CD8-positive, alpha-beta memory T cell (primary cell): ENCODE measurements around the gene NEXMIF. TPM values are rescaled to one million over a fixed set of nuclear protein-coding genes. Genes with fewer than 3 reads are reported as not detected.
"Not testable (repeated sequence)": the region's sequence is repeated elsewhere in the genome, so short reads cannot be mapped to it uniquely, and the experiment has no call there.

Experiments
- CTCF ChIA-PET: fragments of 350-600 bp; sonication (Branson Sonifier 250); formaldehyde crosslinking; loops from one replicate; lab custom pipeline; 2021; ENCODE audit warnings: antibody characterized with exemption; lab: Charles Lee
- POLR2A ChIA-PET: fragments of 350-600 bp; sonication (Branson Sonifier 250); formaldehyde crosslinking; loops from one replicate; lab custom pipeline; 2021; ENCODE audit warnings: antibody characterized with exemption; lab: Charles Lee
- DNase-seq, 5 donors: peaks; one replicate each; pipeline versions ENCODE4 v3.0.0 to v3.0.0-alpha.2; 2020 to 2022; ENCODE audit warnings: mixed read lengths in 1 of 5
- H3K27ac ChIP-seq: one replicate; pipeline ENCODE4 v1.7.0; 2013; ENCODE audit warnings: low read depth, mild to moderate bottlenecking, low read length, moderate library complexity
- H3K27me3 ChIP-seq: 2 replicates; pipeline ENCODE4 v1.7.0; 2013; ENCODE audit warnings: low read length, mild to moderate bottlenecking; ENCODE audit not compliant: insufficient read depth, poor library complexity, severe bottlenecking
- H3K36me3 ChIP-seq: 2 replicates; pipeline ENCODE4 v1.7.0; 2013; ENCODE audit warnings: mild to moderate bottlenecking, low read length, moderate library complexity; ENCODE audit not compliant: insufficient read depth
- H3K4me1 ChIP-seq: 2 replicates; pipeline ENCODE4 v1.7.0; 2013; ENCODE audit warnings: mild to moderate bottlenecking, low read length, moderate library complexity; ENCODE audit not compliant: insufficient read depth
- H3K4me3 ChIP-seq: 2 replicates; pipeline ENCODE4 v1.7.0; 2013; ENCODE audit warnings: mild to moderate bottlenecking, low read length
- H3K9me3 ChIP-seq: 2 replicates; pipeline ENCODE4 v1.7.0; 2013; ENCODE audit warnings: mild to moderate bottlenecking, low read length
- H3K27ac Mint-ChIP-seq, 8 donors: one replicate each; pipeline ENCODE4 v1.8.0; 2020 to 2021; ENCODE audit warnings: mixed read lengths in 8 of 8, mild to moderate bottlenecking in 6 of 8, inconsistent platforms in 3 of 8, moderate library complexity in 3 of 8
- H3K27me3 Mint-ChIP-seq, 2 donors: one replicate each; pipeline ENCODE4 v1.8.0; 2020 to 2021; ENCODE audit warnings: mixed read lengths in 2 of 2, mild to moderate bottlenecking in 1 of 2, moderate library complexity in 1 of 2
- H3K36me3 Mint-ChIP-seq, 3 donors: one replicate each; pipeline ENCODE4 v1.8.0; 2020 to 2021; ENCODE audit warnings: mixed read lengths in 3 of 3, inconsistent platforms in 1 of 3, mild to moderate bottlenecking in 1 of 3
- H3K4me1 Mint-ChIP-seq, 3 donors: one replicate each; pipeline ENCODE4 v1.8.0; 2020 to 2021; ENCODE audit warnings: mixed read lengths in 3 of 3, inconsistent platforms in 1 of 3, mild to moderate bottlenecking in 1 of 3
- H3K4me3 Mint-ChIP-seq, 7 donors: one replicate each; pipeline ENCODE4 v1.8.0; 2020 to 2021; ENCODE audit warnings: mixed read lengths in 7 of 7, mild to moderate bottlenecking in 6 of 7, moderate library complexity in 4 of 7, inconsistent platforms in 2 of 7
- H3K9me3 Mint-ChIP-seq, 5 donors: one replicate each; pipeline ENCODE4 v1.8.0; 2020 to 2022; ENCODE audit warnings: mixed read lengths in 5 of 5, mild to moderate bottlenecking in 3 of 5, moderate library complexity in 2 of 5, inconsistent platforms in 1 of 5
- polyA plus RNA-seq: library from polyadenylated mRNA; unstranded; fragments of 300-500 nt; fragmentation: Illumina TruSeq; gene quantifications from one replicate; pipeline ENCODE4 v1.2.3, GENCODE V29; 2021
- total RNA-seq, 2 experiments: library from RNA; stranded (reverse); gene quantifications; one replicate each; pipeline ENCODE4 v1.2.3, GENCODE V29; 2021

The NEXMIF gene
- total and polyA plus RNA-seq, 3 experiments from 2014 or later = 0.02 TPM; not detected in 2

DNA sequence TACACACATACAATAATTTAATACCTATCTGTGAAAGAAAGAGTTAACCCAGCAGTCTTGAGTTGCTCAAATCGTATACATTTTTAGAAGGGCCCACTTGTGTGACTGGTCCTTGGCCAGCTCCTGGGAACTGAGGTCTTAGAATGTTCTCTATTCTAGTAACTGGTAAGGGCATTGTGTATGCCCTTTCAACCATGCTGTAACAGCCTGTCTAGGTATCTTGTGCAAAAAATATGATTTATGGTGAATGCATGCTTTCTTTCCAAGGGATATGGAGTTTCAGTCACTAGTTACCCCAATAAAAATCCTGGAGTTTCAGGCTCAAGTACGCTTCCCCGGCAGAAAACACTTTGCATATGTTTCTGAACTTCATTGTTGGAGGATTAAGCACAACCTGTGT is 140.6 kb downstream of the NEXMIF start:
- Histone ChIP-seq H3K36me3 (no peaks in the 10 kb centered on the region), H3K4me1 (no peaks in the 10 kb centered on the region), H3K27ac (no peak overlapping the region), H3K4me3 (no peak overlapping the region), H3K9me3 (no peaks in the 10 kb centered on the region), H3K27me3 (no peaks in the 10 kb centered on the region)
- no peak overlapping the region for H3K4me3 Mint-ChIP-seq
- POLR2A ChIA-PET = no interaction called here
- DNase-seq = no peak
- H3K27ac Mint-ChIP-seq = no peak overlapping the region
- H3K9me3 Mint-ChIP-seq = no peaks in the 10 kb centered on the region
- no peaks in the 10 kb centered on the region for H3K27me3 Mint-ChIP-seq
- CTCF ChIA-PET = no interaction called here
- H3K36me3 Mint-ChIP-seq = no peaks in the 10 kb centered on the region
- H3K4me1 Mint-ChIP-seq = no peaks in the 10 kb centered on the region

DNA sequence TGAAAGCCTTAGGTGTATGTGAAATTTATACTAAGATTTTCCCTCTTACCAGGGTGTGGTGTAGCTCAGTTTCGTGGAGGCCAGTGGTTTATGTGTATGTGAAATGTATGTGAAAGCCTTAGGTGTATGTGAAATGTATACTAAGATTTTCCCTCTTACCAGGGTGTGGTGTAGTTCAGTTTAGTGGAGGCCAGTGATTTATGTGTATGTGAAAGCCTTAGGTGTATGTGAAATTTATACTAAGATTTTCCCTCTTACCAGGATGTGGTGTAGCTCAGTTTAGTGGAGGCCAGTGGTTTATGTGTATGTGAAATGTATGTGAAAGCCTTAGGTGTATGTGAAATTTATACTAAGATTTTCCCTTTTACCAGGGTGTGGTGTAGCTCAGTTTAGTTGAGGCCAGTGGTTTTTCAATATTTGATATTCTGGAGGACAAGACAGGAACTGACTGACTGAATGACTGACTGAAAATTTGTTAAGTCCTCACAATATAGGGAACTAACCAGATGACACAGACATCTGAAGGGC is 143.7 kb downstream of the NEXMIF start:
- ChIA-PET CTCF (no interaction called here), POLR2A (no interaction called here)
- no peaks in the 10 kb centered on the region for H3K4me1 Mint-ChIP-seq
- no peak overlapping the region for H3K4me3 Mint-ChIP-seq
- Histone ChIP-seq H3K27me3 (no peaks in the 10 kb centered on the region), H3K4me1 (no peaks in the 10 kb centered on the region), H3K4me3 (no peak overlapping the region), H3K36me3 (no peaks in the 10 kb centered on the region), H3K27ac (no peak overlapping the region), H3K9me3 (no peaks in the 10 kb centered on the region)
- H3K36me3 Mint-ChIP-seq = no peaks in the 10 kb centered on the region
- H3K27me3 Mint-ChIP-seq = no peaks in the 10 kb centered on the region
- DNase-seq = no peak
- no peaks in the 10 kb centered on the region for H3K9me3 Mint-ChIP-seq
- H3K27ac Mint-ChIP-seq = no peak overlapping the region

DNA sequence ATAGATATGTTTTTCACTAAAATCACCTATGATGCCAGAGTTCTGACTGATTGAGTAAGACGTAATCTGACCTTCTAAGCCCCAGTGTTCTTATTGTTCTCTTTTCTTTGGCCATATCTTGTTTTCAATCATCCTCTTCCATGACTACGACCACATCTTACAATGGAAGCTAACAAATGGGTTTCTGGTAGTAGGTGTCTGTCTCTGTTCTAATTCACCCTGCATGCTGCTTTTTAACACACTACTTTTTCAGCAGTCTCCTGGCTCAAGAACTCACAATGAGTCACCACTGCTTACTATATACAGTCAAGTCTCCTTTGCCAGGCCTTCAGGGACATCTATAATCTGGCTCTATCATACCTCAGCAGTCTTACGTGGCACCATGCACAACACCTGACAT is 146.1 kb downstream of the NEXMIF start:
- CTCF ChIA-PET = no interaction called here
- no peak overlapping the region for H3K27ac ChIP-seq

DNA sequence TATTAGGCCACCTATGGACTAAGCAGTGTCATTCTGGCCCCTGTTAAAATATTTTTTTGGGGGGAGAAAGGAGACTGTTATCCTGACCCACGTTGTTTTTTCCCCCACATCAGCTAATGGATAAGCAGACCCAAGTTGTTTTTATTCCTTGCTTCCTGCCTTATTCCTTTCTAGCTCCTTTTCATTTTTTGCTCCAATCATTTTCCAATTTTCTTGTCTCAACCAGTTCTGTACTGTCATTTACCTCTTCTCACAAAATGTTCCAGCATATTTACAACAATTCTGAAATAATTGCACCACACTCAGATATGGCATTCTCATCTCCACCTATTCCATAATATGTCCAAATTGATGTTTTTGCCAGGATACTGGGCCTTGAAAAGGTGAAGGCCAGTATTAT is 150.3 kb downstream of the NEXMIF start:
- no peaks in the 10 kb centered on the region for H3K4me1 Mint-ChIP-seq
- H3K27ac ChIP-seq = no peak overlapping the region
- H3K27me3 ChIP-seq = no peaks in the 10 kb centered on the region
- no peak overlapping the region for H3K4me3 Mint-ChIP-seq
- no peak overlapping the region for H3K4me3 ChIP-seq
- H3K9me3 Mint-ChIP-seq = no peaks in the 10 kb centered on the region
- no peak for DNase-seq
- POLR2A ChIA-PET = no interaction called here
- no peaks in the 10 kb centered on the region for H3K36me3 ChIP-seq
- no peaks in the 10 kb centered on the region for H3K9me3 ChIP-seq
- H3K27me3 Mint-ChIP-seq = no peaks in the 10 kb centered on the region
- H3K4me1 ChIP-seq = no peaks in the 10 kb centered on the region
- CTCF ChIA-PET = no interaction called here
- H3K36me3 Mint-ChIP-seq = no peaks in the 10 kb centered on the region
- no peak overlapping the region for H3K27ac Mint-ChIP-seq

More for the DNA sequence above, 146.1 kb downstream of the NEXMIF start:
- Histone ChIP-seq H3K27me3 (no peaks in the 10 kb centered on the region), H3K4me1 (no peaks in the 10 kb centered on the region), H3K9me3 (no peaks in the 10 kb centered on the region), H3K4me3 (no peak overlapping the region), H3K36me3 (no peaks in the 10 kb centered on the region)
- no peak for DNase-seq
- no peaks in the 10 kb centered on the region for H3K36me3 Mint-ChIP-seq
- H3K27me3 Mint-ChIP-seq = no peaks in the 10 kb centered on the region
- no peak overlapping the region for H3K27ac Mint-ChIP-seq
- H3K9me3 Mint-ChIP-seq = no peaks in the 10 kb centered on the region
- H3K4me3 Mint-ChIP-seq = no peak overlapping the region
- POLR2A ChIA-PET = no interaction called here
- no peaks in the 10 kb centered on the region for H3K4me1 Mint-ChIP-seq

DNA sequence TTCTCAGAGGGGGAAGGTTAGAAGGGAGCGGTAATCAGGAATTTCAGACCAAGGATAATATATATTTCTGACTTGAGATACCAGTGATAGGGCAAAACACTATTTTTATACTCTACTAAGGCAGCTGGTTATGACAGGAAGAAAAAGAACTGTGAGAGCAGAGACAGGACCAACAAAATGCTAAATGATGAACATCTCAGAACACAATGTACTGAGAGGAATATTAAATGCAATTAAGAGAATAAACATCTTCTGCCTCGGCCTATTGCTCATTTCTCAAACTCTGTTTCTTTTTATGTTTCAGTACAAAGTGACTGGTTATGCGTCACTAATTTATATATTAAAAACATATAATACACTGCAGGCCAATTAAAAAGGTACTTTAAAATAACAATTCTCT is 188.8 kb downstream of the NEXMIF start:
- Histone ChIP-seq H3K36me3 (no peaks in the 10 kb centered on the region), H3K4me3 (no peak overlapping the region), H3K27ac (no peak overlapping the region), H3K27me3 (no peaks in the 10 kb centered on the region), H3K9me3 (no peaks in the 10 kb centered on the region), H3K4me1 (no peaks in the 10 kb centered on the region)
- DNase-seq = no peak
- Mint-ChIP-seq H3K9me3 (no peaks in the 10 kb centered on the region), H3K4me3 (no peak overlapping the region), H3K4me1 (no peaks in the 10 kb centered on the region), H3K36me3 (no peaks in the 10 kb centered on the region), H3K27me3 (peaks cover 0 to 8% of the 10 kb centered on the region in 2 donors), H3K27ac (no peak overlapping the region)
- POLR2A ChIA-PET = no interaction called here
- CTCF ChIA-PET = no interaction called here

DNA sequence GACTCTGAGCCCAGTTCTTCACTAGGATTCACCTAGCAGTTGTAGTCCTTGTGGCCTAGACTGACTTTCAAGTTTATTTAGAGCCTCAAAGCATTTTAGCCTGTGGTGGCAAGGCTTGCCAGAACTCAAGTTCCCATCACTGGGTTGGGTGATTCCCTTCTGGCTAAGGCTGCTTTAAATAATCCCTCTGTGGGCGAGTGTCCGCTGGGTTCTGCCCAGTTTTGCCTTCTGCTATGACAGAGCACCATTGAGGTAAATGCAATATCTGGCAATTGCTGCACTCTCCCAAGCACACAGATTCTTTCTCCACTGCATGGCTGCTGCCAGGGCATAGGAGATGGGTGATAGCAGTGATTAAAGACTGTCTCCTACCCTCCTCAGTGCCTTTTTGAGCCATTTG is 220.0 kb downstream of the NEXMIF start:
- ChIA-PET CTCF (no interaction called here), POLR2A (no interaction called here)
- Histone ChIP-seq H3K4me3 (no peak overlapping the region), H3K4me1 (no peaks in the 10 kb centered on the region), H3K27me3 (no peaks in the 10 kb centered on the region), H3K36me3 (no peaks in the 10 kb centered on the region), H3K27ac (no peak overlapping the region), H3K9me3 (no peaks in the 10 kb centered on the region)
- peaks cover 18 to 22% of the 10 kb centered on the region in 2 donors for H3K27me3 Mint-ChIP-seq
- H3K4me3 Mint-ChIP-seq = no peak overlapping the region
- no peaks in the 10 kb centered on the region for H3K36me3 Mint-ChIP-seq
- H3K27ac Mint-ChIP-seq = no peak overlapping the region
- no peaks in the 10 kb centered on the region for H3K4me1 Mint-ChIP-seq
- H3K9me3 Mint-ChIP-seq = peaks cover 0 to 2% (median 0%) of the 10 kb centered on the region in 5 donors
- DNase-seq = no peak

DNA sequence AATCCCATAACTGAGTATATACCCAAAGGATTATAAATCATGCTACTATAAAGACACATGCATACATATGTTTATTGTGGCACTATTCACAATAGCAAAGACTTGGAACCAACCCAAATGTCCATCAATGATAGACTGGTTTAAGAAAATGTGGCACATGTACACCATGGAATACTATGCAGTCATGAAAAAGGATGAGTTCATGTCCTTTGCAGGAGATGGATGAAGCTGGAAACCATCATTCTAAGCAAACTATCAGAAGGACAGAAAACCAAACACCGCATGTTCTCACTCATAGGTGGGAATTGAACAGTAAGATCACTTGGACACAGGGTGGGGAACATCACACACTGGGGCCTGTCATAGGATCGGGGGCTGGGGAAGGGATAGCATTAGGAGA is 223.9 kb downstream of the NEXMIF start:
- H3K4me3 ChIP-seq, H3K9me3 Mint-ChIP-seq, POLR2A ChIA-PET, H3K9me3 ChIP-seq, H3K4me3 Mint-ChIP-seq, CTCF ChIA-PET, H3K27me3 ChIP-seq, H3K36me3 ChIP-seq, DNase-seq, H3K27ac ChIP-seq, H3K27ac Mint-ChIP-seq, H3K4me1 ChIP-seq, H3K36me3 Mint-ChIP-seq, H3K4me1 Mint-ChIP-seq, H3K27me3 Mint-ChIP-seq: not testable (repeated sequence)

DNA sequence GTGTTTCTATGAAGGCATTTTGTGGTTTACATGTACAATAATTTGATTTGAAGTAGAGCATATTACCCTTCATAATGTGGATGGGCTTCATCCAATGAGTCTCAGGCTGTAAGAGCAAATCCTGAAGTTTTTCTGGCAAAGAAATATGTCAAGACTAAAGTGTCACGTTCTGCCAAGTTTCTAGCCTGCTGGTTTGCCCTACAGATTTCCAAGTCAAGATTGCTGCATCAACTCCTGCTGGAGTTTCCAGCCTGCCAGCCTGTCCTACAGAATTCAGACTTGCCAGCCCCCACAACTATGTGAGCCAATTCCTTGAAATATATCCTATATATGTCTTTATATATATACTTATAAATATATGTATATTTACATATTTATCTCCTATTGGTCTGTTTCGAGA is 240.8 kb downstream of the NEXMIF start:
- no peak for DNase-seq
- Mint-ChIP-seq H3K27me3 (peaks cover 0 to 1% of the 10 kb centered on the region in 2 donors), H3K4me1 (no peaks in the 10 kb centered on the region), H3K36me3 (no peaks in the 10 kb centered on the region), H3K4me3 (no peak overlapping the region), H3K9me3 (peaks cover 0 to 6% (median 0%) of the 10 kb centered on the region in 5 donors), H3K27ac (no peak overlapping the region)
- no peak overlapping the region for H3K4me3 ChIP-seq
- POLR2A ChIA-PET = no interaction called here
- no peaks in the 10 kb centered on the region for H3K4me1 ChIP-seq
- H3K9me3 ChIP-seq = no peaks in the 10 kb centered on the region
- CTCF ChIA-PET = no interaction called here
- no peak overlapping the region for H3K27ac ChIP-seq
- H3K27me3 ChIP-seq = no peaks in the 10 kb centered on the region
- H3K36me3 ChIP-seq = no peaks in the 10 kb centered on the region
